GM18873 (cell line): Measurements from ENCODE around the gene NAPA.
A peak's percentile ranks its signal among the peaks of the same experiment; 100 is the strongest.

Source experiments
- ATAC-seq: cut with Tn5 transposase; IDR thresholded peaks from one replicate; pipeline ENCODE4 v1.9.1; 2021; ENCODE audit warnings: mild to moderate bottlenecking, moderate library complexity, moderate number of reproducible peaks; ENCODE audit not compliant: unreplicated experiment, low FRiP score

The NAPA gene

GRCh38 chr19:47514869-47515588, at the start of gene NAPA:
Gene NAPA (minus strand): TSS chr19:47515063. CDS start chr19:47514940, 123 bp downstream.
- ATAC-seq: peak; percentile 81

DNA sequence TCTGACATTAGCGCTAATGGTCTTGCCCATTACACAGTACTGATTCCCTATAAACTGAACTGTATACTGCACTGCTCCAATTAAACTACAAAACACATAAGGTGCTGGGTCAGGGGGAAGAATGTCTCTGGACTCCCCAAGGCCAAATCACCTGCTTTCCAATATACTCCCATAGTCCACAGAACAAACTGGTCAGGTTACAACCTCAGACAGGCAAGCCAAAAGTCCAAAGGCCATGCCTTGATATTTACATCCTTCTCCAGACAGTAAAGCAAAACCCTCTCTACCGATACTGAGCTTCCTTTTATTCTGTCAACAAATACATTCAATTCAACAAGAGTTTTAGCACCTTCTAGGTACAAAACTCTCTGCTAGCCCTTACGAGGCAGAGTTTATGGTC, 49.2 kb upstream of the NAPA start:
- no peak for ATAC-seq

DNA sequence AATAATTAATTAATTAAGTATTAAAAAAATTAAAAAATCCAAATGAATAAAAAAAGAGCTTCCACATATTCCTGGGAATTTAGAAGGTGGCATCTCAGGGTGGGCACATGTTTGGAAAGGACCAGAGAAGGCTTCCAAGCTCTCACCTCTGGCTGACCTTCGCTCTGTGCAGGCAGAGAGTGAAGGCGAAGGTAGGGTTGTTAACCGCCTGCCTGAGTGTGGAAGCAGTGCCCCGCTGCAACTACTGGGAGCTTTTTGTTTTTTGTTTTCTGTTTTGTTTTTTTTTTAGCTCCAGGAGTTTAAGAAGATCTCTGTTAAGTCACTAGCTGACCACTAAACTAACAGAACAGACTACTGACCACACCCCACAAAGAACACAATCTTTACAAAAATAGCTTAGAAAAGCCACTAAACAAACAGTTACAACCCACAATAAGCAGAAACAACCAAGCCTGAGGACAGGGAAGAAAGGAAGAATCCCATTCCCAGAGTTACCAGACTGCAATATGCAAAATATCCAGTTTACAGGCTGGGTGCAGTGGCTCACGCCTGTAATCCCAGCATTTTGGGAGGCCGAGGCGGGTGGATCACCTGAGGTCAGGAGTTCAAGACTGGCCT, 46.7 kb upstream of the NAPA start:
- ATAC-seq: no peak

GRCh38 chr19:47560999-47561398, 46.1 kb upstream of the NAPA start:
- ATAC-seq: no peak

DNA sequence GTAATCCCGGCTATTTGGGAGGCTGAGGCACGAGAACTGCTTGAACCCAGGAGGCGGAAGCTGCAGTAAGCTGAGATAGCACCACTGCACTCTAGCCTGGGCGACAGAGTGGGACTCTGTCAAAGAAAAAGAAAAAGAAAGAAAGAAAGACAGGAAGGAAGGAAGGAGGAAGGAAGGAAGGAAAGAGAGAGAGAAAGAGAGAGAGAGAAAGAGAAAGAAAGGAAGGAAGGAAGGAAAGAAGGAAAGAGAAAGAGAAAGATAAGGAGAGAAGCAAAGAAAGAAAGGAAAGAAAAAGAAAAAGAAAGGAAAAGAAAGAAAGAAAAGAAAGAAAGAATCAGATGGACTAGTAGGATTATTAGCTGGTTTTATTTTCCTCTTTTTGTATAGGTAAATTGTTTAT, 35.3 kb upstream of the NAPA start:
- ATAC-seq: no peak

DNA sequence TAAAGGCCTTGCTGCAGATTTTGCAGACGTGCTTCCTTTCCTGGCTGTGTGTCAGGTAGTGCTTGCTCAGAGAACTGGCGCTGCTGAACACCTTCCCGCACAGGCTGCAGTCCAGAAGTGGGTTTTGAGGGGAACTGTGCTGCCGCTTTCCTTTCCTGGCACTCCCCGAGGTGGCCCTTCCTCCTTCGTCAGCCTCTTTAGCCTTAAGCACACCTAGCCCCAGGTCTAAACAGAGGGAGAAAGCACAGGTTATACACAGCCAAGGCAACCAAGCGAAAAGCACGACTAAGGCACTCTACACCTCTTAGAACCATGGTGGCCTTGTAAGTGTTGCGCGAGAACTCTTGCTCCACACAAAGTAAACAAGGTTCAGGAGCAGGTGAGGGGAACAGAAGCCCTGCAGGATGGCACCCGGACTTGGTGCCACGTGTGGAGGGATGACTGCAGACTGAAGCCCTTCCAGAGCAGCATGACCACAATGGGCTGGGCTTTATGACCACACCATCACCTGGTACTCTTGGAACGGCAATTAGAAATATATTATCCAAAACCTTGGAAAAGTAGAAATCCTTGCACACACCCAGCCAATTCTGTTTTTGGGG, 34.5 kb upstream of the NAPA start:
- ATAC-seq: no peak

GRCh38 chr19:47547199-47547598, 32.3 kb upstream of the NAPA start:
- ATAC-seq: no peak

- no peak for ATAC-seq
Observed at GRCh38 chr19:47545061-47545948, 30.4 kb upstream of the NAPA start.

DNA sequence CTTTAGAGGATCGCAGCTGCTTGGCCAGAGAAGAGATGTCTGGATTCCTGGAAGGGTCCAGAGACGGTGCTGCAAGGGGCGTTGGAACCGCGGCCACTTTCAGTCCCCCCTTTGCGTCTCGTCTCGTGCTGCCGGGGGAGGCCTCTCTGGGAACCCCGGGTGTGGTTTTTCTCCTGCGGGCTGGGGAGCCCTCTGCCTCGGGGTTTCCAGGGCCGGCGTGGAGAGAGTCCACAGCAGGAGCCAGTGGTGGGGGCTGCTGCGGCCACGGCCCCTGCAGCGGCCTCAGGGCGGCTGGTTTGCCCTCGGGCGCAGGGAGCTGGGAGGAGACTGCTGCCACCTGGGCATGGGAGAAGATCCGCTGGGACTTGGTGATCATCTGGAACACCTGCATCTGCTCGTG, 29.6 kb upstream of the NAPA start:
- ATAC-seq: no peak

GRCh38 chr19:47544075-47544474, 29.2 kb upstream of the NAPA start:
- ATAC-seq: no peak

GRCh38 chr19:47542030-47542475, 27.2 kb upstream of the NAPA start:
- ATAC-seq: no peak

- no peak for ATAC-seq
Observed at GRCh38 chr19:47541518-47541917, 26.7 kb upstream of the NAPA start.

DNA sequence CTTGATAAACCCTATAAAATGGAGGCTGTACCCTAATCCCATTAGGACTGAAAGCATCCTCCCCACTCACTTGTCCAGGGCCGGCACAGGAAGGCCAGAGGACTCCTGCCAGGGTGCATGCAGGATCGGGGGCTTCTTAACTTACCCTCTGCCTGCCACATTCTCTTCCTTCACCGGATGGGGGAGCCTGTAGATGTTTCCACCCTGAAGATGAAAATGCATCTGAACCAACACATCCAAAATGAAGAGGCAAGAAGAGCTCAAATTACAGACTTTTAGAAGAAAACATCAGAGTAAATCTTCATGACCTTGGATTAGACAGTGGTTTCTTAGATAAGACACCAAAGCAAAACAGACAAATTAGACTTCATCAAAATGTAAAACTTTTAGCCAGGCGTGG, 25.9 kb upstream of the NAPA start:
- ATAC-seq: no peak

GRCh38 chr19:47539747-47540311, 25.0 kb upstream of the NAPA start:
- no peak for ATAC-seq

DNA sequence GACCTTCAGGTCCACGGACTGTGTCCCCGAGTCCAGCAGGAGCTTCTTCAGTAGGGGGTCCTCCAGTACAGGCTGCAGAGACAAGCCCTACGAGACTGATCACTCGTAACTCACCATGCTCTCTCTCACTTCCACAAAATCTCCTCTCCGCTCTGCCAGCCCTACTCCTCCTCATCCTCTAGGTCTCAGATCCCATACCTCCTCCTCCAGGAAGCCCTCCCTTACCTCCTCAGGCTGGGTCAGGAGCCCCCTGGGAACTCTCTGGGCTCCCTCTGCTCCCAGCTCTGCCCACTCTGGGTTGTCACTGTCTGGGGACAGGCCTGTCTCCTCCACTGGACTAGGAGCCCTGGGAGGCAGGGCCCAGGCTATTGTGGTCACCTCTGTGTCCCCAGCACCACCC, 23.9 kb upstream of the NAPA start:
- ATAC-seq: no peak

- ATAC-seq: no peak
Observed at GRCh38 chr19:47537493-47537892, 22.6 kb upstream of the NAPA start.

- ATAC-seq: no peak
Observed at GRCh38 chr19:47534628-47535027, 19.8 kb upstream of the NAPA start.

DNA sequence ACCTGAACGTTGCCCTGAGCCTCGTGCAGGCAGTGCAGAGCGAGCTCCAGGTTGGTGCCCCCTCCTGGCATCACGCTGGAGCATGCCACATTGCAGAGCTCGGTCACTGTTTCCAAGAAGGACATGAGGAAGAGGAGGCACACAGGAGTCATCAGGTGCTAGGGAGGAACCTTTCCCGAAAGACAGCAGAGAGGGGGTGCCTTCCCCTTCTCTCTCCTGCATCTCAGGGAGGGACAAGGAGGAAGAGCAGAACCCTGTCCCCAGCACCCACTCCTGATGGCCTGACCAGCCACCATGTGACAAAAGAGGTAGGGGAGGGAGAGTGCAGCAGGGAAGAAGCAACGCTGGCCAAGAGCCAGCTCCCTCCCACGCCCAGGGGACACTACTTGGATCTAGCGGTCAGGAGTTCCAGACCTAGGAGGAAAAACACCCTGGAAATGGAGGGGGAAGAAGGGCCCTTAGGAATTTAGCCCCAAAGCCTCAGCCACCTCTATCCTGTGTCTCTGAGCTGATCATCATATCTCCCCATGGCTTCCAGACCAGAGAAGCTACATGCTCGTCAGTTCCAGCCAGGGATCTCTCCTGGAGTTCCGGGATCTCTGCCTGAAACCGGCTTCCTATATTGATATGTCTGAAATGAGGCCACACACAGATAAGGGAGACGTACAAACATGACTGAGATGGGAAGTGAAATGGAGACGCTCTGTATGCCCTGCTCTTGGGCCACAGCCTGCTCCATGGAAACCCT, 17.0 kb upstream of the NAPA start:
- ATAC-seq: no peak

DNA sequence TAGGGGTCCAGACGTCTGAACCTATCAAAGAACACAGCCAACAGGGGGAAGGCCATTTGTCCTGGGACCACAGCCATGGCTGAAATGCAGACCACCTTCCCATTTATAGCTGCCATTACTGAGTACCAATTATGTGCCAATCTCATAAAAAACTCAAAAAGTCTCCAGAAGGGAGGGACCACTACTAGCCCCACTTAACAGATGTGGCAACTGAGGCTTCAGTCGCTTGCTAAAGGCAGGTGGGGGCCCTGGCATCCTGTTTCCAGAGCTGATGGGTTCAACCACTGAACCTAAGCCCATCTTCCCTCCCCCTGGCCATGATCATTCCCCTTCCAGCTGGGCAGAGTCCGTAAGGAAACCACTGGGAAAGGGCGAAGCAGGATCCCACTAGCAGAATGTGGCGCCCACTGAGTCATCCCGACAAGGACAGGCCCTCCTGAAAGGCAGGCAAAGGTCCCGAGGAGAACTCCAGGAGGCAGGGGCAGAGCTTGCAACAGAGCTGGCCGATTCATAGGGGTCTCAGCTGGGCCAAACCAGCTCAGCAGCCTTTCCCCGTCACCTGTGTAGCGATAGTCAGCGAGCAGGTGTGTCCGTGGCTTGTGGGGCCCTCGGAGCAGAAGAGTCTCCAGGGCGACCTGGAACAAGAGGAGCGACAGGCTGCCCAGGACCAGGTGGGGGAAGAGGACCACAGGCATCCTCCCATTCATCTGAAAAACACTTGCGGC, 14.3 kb upstream of the NAPA start:
- no peak for ATAC-seq
